Liver (tissue), 9 donors: Measurements from ENCODE around the gene SPTLC1. TPM values are rescaled to one million over a fixed set of nuclear protein-coding genes. Genes with fewer than 3 reads are reported as not detected.

Experiments
- DNase-seq: peaks from one replicate; pipeline ENCODE4 v3.0.0-alpha.2; 2017; ENCODE audit warnings: low spot score
- H3K27ac ChIP-seq, 2 donors: one replicate each; pipeline ENCODE4 v1.7.0; 2013; ENCODE audit warnings: inconsistent platforms in 2 of 2, low read length in 2 of 2, control low read depth in 1 of 2, low read depth in 1 of 2, mild to moderate bottlenecking in 1 of 2
- H3K27me3 ChIP-seq, 4 donors: one replicate each; pipeline versions ENCODE4 v1.6.1 to v1.7.0; 2013; ENCODE audit warnings: low read length in 3 of 4, inconsistent platforms in 1 of 4, mild to moderate bottlenecking in 1 of 4, moderate library complexity in 1 of 4; ENCODE audit not compliant: control insufficient read depth in 4 of 4, insufficient read depth in 4 of 4
- H3K36me3 ChIP-seq, 4 donors: one replicate each; pipeline versions ENCODE4 v1.6.1 to v1.7.0; 2013; ENCODE audit warnings: low read length in 3 of 4, mild to moderate bottlenecking in 3 of 4, low read depth in 1 of 4, moderate library complexity in 1 of 4; ENCODE audit not compliant: control insufficient read depth in 4 of 4, insufficient read depth in 3 of 4
- H3K4me1 ChIP-seq, 4 donors: one replicate each; pipeline versions ENCODE4 v1.6.1 to v1.7.0; 2013; ENCODE audit warnings: low read length in 3 of 4, mild to moderate bottlenecking in 3 of 4, moderate library complexity in 1 of 4; ENCODE audit not compliant: control insufficient read depth in 4 of 4, insufficient read depth in 4 of 4
- H3K4me3 ChIP-seq, 3 donors: one replicate each; pipeline versions ENCODE4 v1.6.1 to v1.7.0; 2013; ENCODE audit warnings: low read length in 3 of 3, control low read depth in 1 of 3, low read depth in 1 of 3, mild to moderate bottlenecking in 1 of 3
- H3K9ac ChIP-seq, 2 donors: one replicate each; pipeline ENCODE4 v1.7.0; 2013; ENCODE audit warnings: low read length in 2 of 2, mild to moderate bottlenecking in 2 of 2, moderate library complexity in 2 of 2, control low read depth in 1 of 2, low read depth in 1 of 2
- H3K9me3 ChIP-seq, 4 donors: one replicate each; pipeline versions ENCODE4 v1.6.1 to v1.7.0; 2013; ENCODE audit warnings: low read length in 3 of 4; ENCODE audit not compliant: control insufficient read depth in 4 of 4
- EGR1 ChIP-seq, 2 donors: IDR thresholded peaks; 2 replicates each; pipeline ENCODE4 v1.6.1; 2016 to 2018; ENCODE audit warnings: antibody characterized with exemption in 2 of 2, low read depth in 2 of 2
- FOXA1 ChIP-seq: IDR thresholded peaks from 2 replicates; pipeline ENCODE4 v1.6.1; 2016; ENCODE audit warnings: antibody characterized with exemption
- FOXA2 ChIP-seq: IDR thresholded peaks from 2 replicates; pipeline ENCODE4 v1.6.1; 2016; ENCODE audit warnings: antibody characterized with exemption
- GABPA ChIP-seq, 2 donors: IDR thresholded peaks in 1 of 2; conservative IDR thresholded peaks in 1 of 2; 2 replicates each; pipeline ENCODE4 v1.6.1; 2016; ENCODE audit warnings: antibody characterized with exemption in 2 of 2, mild to moderate bottlenecking in 1 of 2, moderate library complexity in 1 of 2
- HNF4A ChIP-seq, 2 donors: conservative IDR thresholded peaks; 2 replicates each; pipeline ENCODE4 v1.6.1; 2016; ENCODE audit warnings: antibody characterized with exemption in 2 of 2, mild to moderate bottlenecking in 2 of 2
- HNF4G ChIP-seq: IDR thresholded peaks from 2 replicates; pipeline ENCODE4 v1.6.1; 2016; ENCODE audit warnings: antibody characterized with exemption
- JUND ChIP-seq, 2 donors: IDR thresholded peaks; 2 replicates each; pipeline ENCODE4 v1.6.1; 2016; ENCODE audit warnings: antibody characterized with exemption in 2 of 2
- NR2F2 ChIP-seq: IDR thresholded peaks from 2 replicates; pipeline ENCODE4 v1.6.1; 2016; ENCODE audit warnings: antibody characterized with exemption
- RAD21 ChIP-seq, 2 donors: IDR thresholded peaks; 2 replicates each; pipeline ENCODE4 v1.6.1; 2016; ENCODE audit warnings: antibody characterized with exemption in 2 of 2, mild to moderate bottlenecking in 2 of 2
- RXRA ChIP-seq, 2 donors: IDR thresholded peaks; 2 replicates each; pipeline ENCODE4 v1.6.1; 2017 to 2018; ENCODE audit warnings: antibody characterized with exemption in 2 of 2, mild to moderate bottlenecking in 1 of 2
- SP1 ChIP-seq: IDR thresholded peaks from 2 replicates; pipeline ENCODE4 v1.6.1; 2018; ENCODE audit warnings: antibody characterized with exemption, mild to moderate bottlenecking
- TAF1 ChIP-seq: conservative IDR thresholded peaks from 2 replicates; pipeline ENCODE4 v1.6.1; 2016; ENCODE audit warnings: antibody characterized with exemption, mild to moderate bottlenecking
- YY1 ChIP-seq: IDR thresholded peaks from 2 replicates; pipeline ENCODE4 v1.6.1; 2016; ENCODE audit warnings: antibody characterized with exemption, mild to moderate bottlenecking
- WGBS: extraction: QIAGEN DNeasy Blood & Tissue Kit; methylation state at CpG from one replicate; pipeline ENCODE4 v1.1.7; 2013; 5-methylcytosine and 5-hydroxymethylcytosine counted together
- polyA plus RNA-seq, 2 donors: library from polyadenylated mRNA; stranded (reverse) in 1 of 2; unstranded in 1 of 2; fragments of 200-250 nt in 1 of 2; fragments of >200 nt in 1 of 2; fragmentation: Nextera tagmentation in 1 of 2; extraction: Ambion mirVana in 1 of 2; gene quantifications; one replicate each; pipeline versions ENCODE4 v1.2.1 to v1.2.3, GENCODE V29; 2013 to 2015
- total RNA-seq, 2 donors: library from RNA; depleted of rRNA; stranded (reverse); fragments of >200 nt; gene quantifications; one replicate each; pipeline ENCODE4 v1.2.3, GENCODE V29; 2014
- TF ChIP-seq, protein P1 (sequence below): IDR thresholded peaks from 2 replicates; pipeline ENCODE4 v1.6.1; 2016; ENCODE audit warnings: antibody characterized with exemption, mild to moderate bottlenecking
- TF ChIP-seq, protein P2 (sequence below): IDR thresholded peaks from 2 replicates; pipeline ENCODE4 v1.6.1; 2016; ENCODE audit warnings: antibody characterized with exemption
- TF ChIP-seq, protein P3 (sequence below): IDR thresholded peaks from 2 replicates; pipeline ENCODE4 v1.6.1; 2016; ENCODE audit warnings: antibody characterized with exemption
- TF ChIP-seq, protein P4 (sequence below): IDR thresholded peaks from 2 replicates; pipeline ENCODE4 v1.6.1; 2016; ENCODE audit warnings: antibody characterized with exemption
- TF ChIP-seq, protein P5 (sequence below): fragments of 150-350 bp; IDR thresholded peaks from 2 replicates; pipeline ENCODE4 v1.5.1; 2017; ENCODE audit warnings: improper control_type of control experiment, low read depth, low read length; ENCODE audit not compliant: missing input control
- donor health status: healthy.
- donor health status: healthy.
- donor health status: healthy.
- donor health status: healthy.
- donor health status: healthy.

Gene SPTLC1
- total and polyA plus RNA-seq, 4 donors = 9.9 to 38.0 (median 19.8) TPM

DNA sequence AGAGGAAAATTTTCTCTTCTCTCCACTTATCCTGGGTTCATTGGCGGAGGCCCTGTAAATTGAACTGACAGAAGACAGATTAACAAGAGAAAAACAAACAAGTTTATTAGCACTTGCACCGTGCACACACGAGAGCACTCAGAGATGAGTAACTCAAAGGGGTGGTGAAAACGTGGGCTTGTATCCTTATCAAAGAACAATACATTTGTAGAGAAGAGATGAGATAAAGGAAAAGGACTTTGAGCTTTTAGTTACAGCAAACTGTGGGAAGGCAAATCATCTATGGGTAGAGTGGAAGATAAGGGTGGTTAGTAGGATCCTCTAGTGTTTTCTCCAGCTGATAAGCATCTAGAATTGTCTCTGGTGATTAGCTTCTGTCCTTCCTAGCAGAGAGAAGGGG, 120.8 kb downstream of the SPTLC1 start (continued):
- TF ChIP-seq, protein P1, sequence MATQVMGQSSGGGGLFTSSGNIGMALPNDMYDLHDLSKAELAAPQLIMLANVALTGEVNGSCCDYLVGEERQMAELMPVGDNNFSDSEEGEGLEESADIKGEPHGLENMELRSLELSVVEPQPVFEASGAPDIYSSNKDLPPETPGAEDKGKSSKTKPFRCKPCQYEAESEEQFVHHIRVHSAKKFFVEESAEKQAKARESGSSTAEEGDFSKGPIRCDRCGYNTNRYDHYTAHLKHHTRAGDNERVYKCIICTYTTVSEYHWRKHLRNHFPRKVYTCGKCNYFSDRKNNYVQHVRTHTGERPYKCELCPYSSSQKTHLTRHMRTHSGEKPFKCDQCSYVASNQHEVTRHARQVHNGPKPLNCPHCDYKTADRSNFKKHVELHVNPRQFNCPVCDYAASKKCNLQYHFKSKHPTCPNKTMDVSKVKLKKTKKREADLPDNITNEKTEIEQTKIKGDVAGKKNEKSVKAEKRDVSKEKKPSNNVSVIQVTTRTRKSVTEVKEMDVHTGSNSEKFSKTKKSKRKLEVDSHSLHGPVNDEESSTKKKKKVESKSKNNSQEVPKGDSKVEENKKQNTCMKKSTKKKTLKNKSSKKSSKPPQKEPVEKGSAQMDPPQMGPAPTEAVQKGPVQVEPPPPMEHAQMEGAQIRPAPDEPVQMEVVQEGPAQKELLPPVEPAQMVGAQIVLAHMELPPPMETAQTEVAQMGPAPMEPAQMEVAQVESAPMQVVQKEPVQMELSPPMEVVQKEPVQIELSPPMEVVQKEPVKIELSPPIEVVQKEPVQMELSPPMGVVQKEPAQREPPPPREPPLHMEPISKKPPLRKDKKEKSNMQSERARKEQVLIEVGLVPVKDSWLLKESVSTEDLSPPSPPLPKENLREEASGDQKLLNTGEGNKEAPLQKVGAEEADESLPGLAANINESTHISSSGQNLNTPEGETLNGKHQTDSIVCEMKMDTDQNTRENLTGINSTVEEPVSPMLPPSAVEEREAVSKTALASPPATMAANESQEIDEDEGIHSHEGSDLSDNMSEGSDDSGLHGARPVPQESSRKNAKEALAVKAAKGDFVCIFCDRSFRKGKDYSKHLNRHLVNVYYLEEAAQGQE = no peak
- TF ChIP-seq YY1 (no peak), SP1 (no peak), RXRA (IDR thresholded peaks at IDR 0.05) (no peak), GABPA (IDR thresholded peaks at IDR 0.05 in 1 of 2, conservative IDR thresholded peaks at IDR 0.05 in 1 of 2) (no peak), HNF4G (no peak), JUND (IDR thresholded peaks at IDR 0.05) (no peak), RAD21 (IDR thresholded peaks at IDR 0.05) (no peak), EGR1 (IDR thresholded peaks at IDR 0.05; ENCODE audit: low read depth in 2 of 2) (no peak)
- TF ChIP-seq, protein P2, sequence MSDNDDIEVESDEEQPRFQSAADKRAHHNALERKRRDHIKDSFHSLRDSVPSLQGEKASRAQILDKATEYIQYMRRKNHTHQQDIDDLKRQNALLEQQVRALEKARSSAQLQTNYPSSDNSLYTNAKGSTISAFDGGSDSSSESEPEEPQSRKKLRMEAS = no peak
- TF ChIP-seq, protein P3, sequence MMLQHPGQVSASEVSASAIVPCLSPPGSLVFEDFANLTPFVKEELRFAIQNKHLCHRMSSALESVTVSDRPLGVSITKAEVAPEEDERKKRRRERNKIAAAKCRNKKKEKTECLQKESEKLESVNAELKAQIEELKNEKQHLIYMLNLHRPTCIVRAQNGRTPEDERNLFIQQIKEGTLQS = no peak

DNA sequence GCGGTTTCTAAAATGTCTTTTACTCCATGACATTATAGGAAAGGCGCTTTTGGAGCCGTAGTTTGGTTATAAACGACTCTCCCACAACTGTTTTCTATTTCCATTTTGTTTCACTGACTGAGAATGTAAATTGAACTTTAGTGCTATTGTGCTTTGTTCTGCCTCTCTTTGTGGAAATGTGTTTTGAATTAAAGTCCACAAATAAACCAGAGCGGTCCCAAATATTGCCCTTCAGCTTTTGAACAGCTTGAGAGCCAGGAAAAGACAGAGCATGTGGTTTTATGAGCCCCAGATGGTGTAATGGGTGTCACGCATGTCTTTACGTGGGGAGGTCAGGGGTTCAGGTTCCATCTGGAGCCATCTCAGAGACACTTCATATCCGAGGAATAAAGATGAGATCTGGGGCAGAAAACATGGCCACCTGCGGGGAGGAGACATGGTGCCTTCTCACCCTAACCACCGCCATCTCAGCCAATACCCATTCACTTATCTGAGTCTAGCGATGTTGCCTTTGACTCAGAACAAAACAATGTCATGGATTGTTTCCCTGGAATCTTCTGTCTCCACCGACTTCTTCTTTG, 122.7 kb downstream of the SPTLC1 start:
- no peaks in the 10 kb centered on the region for H3K4me1 ChIP-seq
- no peak for DNase-seq
- H3K9me3 ChIP-seq = no peaks in the 10 kb centered on the region
- TF ChIP-seq, protein P4, sequence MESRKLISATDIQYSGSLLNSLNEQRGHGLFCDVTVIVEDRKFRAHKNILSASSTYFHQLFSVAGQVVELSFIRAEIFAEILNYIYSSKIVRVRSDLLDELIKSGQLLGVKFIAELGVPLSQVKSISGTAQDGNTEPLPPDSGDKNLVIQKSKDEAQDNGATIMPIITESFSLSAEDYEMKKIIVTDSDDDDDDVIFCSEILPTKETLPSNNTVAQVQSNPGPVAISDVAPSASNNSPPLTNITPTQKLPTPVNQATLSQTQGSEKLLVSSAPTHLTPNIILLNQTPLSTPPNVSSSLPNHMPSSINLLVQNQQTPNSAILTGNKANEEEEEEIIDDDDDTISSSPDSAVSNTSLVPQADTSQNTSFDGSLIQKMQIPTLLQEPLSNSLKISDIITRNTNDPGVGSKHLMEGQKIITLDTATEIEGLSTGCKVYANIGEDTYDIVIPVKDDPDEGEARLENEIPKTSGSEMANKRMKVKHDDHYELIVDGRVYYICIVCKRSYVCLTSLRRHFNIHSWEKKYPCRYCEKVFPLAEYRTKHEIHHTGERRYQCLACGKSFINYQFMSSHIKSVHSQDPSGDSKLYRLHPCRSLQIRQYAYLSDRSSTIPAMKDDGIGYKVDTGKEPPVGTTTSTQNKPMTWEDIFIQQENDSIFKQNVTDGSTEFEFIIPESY = no peak
- TF ChIP-seq RAD21 (IDR thresholded peaks at IDR 0.05) = no peak
- TF ChIP-seq, protein P3 = no peak
- TF ChIP-seq NR2F2 = no peak
- no peak for TF ChIP-seq EGR1 (IDR thresholded peaks at IDR 0.05; ENCODE audit: low read depth in 2 of 2)
- TF ChIP-seq RXRA (IDR thresholded peaks at IDR 0.05) = no peak
- no peak for TF ChIP-seq FOXA2
- TF ChIP-seq, protein P2 = no peak
- TF ChIP-seq, protein P5, sequence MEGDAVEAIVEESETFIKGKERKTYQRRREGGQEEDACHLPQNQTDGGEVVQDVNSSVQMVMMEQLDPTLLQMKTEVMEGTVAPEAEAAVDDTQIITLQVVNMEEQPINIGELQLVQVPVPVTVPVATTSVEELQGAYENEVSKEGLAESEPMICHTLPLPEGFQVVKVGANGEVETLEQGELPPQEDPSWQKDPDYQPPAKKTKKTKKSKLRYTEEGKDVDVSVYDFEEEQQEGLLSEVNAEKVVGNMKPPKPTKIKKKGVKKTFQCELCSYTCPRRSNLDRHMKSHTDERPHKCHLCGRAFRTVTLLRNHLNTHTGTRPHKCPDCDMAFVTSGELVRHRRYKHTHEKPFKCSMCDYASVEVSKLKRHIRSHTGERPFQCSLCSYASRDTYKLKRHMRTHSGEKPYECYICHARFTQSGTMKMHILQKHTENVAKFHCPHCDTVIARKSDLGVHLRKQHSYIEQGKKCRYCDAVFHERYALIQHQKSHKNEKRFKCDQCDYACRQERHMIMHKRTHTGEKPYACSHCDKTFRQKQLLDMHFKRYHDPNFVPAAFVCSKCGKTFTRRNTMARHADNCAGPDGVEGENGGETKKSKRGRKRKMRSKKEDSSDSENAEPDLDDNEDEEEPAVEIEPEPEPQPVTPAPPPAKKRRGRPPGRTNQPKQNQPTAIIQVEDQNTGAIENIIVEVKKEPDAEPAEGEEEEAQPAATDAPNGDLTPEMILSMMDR = no peak
- TF ChIP-seq, protein P1 = no peak
- TF ChIP-seq SP1 = no peak
- no peak for TF ChIP-seq HNF4G
- no peak for TF ChIP-seq GABPA (IDR thresholded peaks at IDR 0.05 in 1 of 2, conservative IDR thresholded peaks at IDR 0.05 in 1 of 2)
- TF ChIP-seq YY1 = no peak
- no peak for TF ChIP-seq FOXA1
- TF ChIP-seq JUND (IDR thresholded peaks at IDR 0.05) = no peak
- no peak for TF ChIP-seq HNF4A (conservative IDR thresholded peaks at IDR 0.05)
- no peak for TF ChIP-seq TAF1
- 74% methylated on average over 12 of the region's 12 CpGs for WGBS
- H3K27ac ChIP-seq = no peak overlapping the region
- H3K27me3 ChIP-seq = no peaks in the 10 kb centered on the region
- H3K36me3 ChIP-seq = no peaks in the 10 kb centered on the region
- H3K9ac ChIP-seq = no peak overlapping the region
- H3K4me3 ChIP-seq = no peak overlapping the region
